Activated CD8-positive, alpha-beta memory T cell treated with anti-CD3 and anti-CD28 coated beads, Interleukin-2, amount 50 U/mL, for 24 hours (primary cell): ENCODE measurements around the gene PCGF1.

Source experiments
- DNase-seq: peaks from one replicate; pipeline ENCODE4 v3.0.0-alpha.2; 2020; ENCODE audit errors: extremely low read depth

PCGF1 gene

DNA sequence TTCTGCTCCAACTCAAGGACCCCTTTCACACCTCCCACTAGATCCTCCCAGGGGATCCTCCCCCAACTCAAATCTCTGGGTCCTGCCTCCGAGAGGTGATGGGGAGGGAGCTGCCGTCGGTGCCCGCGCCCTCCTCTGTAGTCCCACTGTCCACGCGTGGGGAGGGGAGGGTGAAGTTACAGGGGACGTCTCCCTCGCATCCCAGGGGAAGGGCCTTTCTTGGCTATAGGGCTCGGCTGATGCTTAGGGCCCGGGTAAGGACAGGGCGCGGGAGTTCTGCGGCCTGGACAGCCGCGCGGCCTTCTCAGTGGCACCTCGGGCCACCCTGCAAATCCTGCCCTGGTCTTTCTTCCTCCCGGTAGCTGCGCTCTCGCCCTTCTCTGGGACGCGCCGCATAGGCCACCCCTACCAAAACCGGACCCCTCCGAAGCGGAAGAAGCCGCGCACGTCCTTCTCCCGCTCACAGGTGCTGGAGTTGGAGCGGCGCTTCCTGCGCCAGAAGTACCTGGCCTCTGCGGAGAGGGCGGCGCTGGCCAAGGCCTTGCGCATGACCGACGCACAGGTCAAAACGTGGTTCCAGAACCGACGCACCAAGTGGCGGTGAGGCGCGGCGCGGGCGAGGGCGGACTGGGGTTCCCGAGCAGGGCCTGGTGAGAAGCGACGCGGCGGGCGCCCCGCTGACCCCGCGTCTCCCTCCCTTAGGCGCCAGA lies 7.9 kb upstream of the PCGF1 start:
- no peak for DNase-seq

DNA sequence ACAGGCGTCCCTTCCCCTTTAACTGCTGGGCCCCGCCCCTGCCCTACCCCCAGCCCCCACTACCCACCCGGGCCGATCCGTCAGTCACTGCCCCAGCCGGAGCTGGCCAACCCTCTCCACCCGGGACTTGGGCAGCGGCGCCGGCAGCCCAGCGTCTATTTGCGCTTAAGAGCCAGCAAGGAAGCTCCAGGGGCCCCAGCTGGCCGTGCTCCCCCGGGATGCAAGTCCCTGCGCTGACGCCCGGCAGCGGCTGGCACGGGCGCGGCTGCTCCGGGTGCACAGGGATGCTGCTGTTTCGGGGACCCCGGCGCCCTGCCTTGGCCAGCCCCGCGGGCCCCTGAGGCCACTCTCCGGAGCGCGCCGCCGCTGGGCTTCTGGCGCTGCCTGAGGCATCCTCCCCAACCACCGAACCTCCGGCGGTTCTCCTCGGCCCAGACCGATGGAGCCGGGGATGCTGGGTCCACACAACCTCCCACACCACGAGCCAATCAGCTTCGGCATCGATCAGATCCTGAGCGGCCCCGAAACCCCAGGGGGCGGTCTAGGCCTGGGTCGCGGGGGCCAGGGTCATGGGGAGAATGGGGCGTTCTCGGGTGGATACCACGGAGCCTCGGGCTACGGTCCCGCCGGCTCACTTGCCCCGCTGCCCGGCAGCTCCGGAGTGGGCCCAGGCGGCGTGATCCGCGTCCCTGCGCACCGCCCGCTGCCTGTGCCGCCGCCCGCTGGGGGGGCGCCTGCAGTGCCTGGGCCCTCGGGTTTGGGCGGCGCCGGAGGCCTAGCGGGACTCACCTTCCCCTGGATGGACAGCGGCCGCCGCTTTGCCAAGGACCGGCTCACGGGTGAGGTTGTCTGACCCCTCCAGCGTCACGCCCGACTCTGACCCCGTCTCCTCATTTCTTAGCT lies 7.1 kb upstream of the PCGF1 start, which contains the start of gene TLX2:
Gene TLX2 (plus strand): TSS at position 83 of the 903 bp plus-strand sequence. CDS start 357 bp downstream, at position 440.
- DNase-seq, result no peak

DNA sequence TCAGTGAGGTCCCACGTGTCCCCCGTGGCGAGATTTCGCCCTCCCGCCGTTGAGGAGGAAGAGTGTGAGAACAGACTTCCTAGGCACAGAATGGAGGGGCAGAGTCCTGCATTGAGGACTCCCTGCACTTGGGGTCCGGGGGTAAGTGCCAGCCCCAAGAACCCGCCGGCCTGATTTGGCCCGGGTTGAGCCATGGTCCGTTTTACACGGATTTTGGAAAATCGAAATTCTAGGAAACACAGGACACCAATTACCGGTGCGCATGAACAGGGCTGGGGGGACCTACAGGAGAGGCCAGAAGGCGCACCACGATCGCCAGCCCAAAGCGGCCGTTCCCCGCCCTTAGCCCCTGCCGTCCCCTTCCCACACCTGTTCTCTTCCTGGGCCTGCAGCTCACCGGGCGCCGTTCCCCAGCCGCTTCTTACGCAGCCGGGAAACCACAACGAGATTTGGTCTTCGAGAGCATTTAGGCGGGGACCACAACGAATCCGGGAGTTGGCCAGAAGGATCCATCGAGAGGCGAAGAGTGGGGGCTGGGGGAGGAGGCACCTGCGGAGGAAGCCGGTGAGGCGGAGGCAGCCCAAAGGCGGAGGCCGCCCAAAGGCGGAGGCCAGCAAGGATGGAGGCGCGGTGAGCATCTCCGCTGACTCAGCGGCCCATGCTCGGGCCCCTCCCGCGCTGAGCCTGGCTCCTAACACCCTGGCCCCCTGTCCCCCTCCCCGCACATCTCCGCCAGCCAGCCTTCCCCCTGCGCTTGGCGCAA lies 6.3 kb upstream of the PCGF1 start:
- DNase-seq, result no peak

DNA sequence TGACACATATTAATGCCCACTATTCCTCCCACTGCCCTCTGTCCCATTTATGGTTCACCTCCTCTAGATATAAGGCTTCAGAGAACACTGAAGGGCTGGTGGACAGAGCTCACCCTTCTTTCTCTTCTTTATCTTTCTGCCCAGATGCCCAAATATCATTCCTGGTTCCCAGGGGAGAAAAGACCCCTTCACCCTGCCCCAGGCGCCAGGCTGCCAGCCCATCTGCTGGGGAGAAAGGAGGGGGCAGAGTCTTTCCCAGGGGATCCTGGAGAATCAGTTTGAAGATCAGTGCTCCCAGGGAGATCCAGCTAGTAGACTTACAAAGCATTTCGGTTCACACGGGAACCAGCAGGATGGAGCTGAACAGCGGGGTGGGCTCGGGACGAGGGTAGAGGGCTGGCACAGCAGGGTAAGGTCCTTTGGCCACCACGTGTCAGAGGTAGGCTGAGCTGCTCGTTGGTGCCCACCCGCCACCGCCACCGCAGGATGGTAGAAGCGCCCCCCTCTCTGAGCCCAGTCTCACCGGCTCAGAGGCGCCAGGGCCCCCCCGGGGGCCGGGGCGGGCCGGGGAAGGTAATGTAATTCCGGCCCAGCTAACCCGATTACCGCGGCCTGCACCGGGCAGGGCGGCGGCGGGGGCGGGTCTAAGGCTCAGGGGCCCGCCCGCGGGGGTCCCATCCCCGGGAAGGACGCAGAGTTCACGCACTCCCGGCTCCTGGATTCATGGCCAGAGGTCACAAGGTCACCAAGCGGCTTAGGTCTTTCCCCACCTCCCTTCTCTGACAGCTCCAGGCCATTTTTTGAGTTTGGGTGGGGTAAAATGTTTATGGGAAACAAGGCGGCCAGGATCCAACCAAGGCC lies 5.5 kb upstream of the PCGF1 start:
- no peak for DNase-seq

DNA sequence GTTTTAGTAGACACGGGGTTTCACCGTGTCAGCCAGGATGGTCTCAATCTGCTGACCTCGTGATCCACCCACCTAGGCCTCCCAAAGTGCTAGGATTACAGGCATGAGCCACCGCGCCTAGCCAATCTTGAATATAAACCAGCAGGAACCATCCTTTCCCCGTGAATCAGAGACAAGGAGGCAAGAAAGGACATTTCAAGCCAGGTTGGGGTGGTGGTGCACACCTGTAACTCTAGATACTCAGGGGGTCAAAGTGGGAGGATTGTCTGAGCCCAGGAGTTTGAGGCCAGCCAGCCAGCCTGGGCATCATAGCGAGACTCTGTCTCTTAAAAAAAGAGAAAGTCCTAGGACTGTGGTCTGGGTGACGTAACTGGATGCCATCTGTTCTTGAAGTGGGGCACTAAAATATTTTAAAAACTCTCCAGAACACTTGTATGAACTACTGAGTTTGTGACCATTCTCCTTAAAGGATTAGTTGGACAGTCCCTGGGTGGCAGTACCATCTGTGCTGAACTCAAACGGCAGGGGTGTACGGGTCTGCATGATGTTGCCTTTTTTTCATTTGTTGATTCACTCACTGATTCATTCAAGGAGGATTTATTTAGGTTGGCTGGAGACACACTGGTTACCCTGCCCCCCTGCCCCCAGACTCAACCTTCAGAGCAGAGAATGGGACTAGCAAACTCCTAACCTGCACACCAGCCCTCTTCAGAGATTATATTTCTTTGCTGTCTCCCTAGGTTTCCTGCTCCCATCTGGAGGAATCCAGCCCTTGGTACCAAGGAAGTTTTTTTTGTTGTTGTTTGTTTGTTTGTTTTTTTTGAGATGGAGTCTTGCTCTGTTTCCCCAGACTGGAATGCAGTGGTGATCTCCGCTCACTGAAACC lies 3.9 kb upstream of the PCGF1 start:
- no peak for DNase-seq

DNA sequence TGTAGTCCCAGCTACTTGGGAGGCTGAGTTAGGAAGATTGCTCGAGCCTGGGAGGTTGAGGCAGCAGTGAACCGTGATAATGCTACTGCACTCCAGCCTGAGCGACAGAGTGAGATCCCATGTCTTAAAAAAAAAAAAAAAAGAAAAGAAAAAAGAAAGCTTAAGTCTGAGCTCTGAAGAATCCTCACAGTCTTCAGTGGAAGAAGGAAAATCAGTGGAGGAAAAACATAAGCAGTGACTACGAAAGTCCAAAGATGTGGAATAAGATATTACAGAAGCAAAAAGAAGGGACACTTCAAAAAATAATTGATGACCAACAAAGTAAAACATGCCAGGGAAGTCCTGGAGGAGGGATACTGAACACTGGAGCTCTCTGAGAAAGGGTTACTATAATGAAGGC lies 2.8 kb upstream of the PCGF1 start:
- no peak for DNase-seq

DNA sequence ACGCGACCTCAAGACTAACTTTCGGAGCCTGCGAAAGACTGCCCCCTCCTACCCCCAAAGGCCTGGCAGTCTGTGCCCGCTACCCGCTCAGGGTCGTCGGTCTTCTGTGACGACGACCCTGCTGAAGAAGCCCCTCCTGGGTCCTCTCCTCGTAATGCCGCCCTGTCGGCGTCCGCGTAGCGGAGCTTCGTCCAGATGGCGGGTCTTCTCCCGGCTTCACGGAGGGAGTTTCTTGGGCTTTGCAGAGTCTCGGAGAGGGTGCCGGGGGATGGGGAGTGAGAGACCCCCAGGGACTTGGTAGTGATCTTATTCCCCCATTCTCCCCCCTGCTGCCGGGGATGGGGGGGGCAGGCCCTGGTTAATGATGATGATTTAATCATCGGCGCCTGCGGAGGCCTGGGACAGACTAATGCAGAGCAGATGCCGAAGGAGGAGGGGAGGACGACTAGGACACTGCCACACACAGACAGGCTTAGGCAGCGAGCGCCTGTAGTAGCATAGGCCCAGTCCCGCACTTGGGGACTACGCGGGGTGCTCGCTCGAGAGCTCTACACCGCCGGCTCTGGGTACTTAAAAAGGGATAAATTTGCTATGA lies 528 bp upstream of the PCGF1 start:
- no peak for DNase-seq

DNA sequence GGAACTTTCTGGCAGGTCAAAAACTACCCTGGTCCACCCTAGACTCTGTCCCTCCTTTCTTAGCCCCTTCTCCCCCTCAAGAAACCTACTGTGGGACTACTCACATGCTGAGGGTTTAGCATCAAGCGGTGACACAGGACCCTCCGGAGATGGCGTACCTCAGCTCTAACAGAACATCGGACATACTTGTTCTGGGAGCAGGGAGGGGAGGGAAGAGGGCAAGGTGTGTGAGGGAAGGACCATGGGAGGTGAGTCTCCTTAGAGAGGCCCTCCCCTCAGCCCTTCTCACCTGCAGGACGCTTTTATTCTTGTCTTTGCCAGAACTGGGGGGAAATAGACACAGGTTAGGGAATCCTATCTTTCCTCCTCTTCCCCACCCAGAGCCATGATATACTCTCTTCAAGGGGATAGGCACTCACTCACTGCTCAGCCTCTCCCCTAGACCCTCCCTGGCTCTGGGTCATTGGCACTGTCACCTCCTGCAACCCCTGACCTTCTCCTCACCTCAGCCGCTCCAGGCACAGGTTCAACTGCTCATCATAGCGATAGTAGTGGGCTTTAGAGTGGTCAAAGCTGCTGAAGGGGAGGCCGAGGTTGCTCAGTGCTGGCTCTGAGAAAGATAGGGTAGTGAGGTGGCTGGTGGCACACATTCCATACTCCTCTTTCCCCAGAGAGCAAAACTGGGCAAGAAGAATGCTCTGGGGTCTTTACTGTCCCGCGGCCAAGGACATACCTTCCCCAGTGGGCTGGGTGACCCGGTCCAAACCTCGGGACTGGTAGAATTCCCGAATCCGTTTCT lies 1.8 kb downstream of the PCGF1 start:
- no peak for DNase-seq

DNA sequence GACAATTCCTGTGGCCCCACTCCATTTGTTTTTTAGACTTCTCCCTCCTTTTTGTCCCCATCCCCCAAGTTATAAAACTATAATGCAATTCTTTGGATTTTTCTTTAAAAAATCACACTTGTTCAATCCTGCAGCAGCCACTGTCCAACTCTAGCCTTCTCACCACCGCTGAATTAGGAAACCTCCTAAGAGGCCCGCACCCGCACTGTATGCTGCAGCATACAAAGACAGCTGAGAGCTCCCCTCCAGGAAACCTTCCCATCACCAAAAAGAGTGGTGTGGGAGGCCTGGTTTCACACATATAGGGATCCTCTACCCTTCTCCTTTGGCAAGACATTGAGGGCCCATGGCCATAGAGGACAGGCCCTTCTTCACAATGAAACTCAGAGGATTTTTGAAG lies 2.9 kb downstream of the PCGF1 start:
- no peak for DNase-seq

DNA sequence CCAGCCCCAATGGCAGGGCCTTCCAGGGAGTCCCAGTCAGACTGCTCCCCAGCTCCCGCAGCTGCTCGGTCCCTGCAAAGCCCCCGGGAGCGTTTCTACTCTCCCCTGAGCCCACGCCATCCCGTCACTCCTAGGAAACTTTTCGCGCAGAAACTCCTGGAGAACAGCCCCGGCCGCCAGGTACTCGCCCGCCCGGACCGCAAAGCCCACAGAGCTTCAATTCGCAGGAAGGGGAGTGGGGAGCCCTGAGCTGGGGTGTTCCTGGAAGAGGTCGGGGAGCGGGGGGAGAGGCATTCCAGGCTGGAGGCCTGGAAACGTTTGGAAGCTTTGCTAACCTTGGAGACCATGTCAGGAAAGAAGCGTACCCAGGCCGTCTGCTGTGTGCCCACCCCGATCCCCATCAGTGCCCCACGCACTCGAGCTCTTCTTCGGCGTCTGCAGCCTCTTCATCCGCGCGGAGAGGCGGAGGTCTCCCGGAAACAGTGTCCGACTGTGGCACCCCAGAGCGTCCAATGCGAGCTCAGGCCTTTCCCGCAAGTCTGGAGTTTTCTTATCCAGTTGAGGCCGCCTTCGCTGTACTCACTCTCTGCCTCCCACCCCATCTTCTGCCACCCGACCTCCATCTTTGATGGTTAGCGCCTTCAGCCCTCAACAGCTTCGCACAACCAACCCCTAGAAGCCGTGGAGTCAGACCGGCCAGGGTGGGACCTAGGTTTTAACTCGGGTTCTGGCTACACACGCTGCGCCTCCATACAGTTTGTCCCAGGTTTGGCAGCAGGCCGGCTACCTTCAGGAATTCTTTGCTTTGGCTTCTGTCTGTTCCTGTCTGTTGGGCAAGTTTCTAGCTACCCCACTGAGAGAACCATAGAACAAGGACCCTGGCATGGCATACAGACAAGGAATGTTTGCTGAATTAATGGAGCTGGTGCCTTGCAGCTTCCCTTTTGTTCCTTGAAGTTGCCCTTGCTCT lies 3.7 kb downstream of the PCGF1 start:
- DNase-seq, result no peak

DNA sequence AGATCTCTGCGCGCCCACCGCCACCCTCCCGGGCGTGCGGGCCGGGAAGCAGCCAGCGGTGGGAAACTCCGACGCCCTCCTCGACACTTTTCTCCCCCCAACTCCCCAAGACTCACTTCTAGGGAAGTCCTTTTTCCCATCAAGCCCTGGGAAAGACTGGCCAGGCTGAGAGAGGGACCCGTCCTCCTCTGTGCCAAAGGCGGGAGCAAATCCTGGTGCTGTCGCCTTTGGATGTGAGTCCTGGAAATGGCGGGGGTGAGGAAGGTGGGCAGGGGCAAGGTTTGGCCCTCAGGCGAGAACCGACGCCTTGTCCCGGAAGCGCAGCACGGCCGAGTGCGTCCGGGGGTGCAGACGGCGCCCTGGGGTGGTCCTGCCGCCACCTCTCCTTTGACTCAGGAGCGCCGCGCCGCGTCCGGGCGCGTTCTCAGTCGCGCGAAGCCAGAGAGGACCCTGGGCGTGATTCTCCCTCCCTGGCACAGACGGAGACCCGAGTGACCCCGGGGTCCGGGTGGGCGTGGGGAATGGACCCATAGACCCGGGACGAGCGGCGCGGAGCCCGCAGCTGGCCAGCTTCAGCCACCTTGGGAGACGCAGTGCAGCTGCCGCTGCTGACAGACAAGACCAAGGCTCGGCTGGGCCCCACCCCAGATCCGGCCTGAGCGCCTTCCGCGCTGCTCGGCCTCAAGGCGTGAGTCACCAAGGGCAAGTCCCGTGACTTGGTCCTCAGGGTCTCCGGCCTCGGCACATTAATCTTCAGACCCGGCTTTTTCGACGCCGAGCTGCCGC lies 4.6 kb downstream of the PCGF1 start:
- no peak for DNase-seq

DNA sequence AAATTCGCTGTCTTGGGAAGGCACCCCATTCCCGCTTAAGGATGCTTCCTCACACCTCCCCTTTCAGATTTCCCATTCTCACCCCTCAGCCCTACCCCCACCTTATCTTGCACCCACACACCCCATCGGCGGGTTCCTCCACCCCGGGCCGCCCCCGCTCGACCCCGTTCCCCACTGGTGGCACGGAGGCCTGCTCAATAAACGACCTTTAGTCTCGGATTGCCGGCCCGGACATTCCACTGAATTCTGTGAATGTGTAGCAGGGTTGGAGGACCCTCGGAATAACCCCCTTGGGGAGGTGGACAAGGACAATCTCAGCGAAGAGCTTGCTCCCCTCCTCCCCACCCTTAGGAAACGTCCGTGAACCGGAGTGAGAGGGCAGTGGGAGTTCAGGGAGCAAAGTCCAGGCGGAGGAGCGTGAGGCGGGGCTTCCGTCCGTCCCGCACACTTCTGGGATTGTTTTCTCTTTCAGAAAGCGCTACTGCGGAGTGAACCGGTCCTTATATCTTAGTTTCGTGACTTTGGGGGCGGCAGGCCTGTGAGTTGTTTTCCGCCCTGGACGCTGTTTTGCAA lies 5.3 kb downstream of the PCGF1 start:
- no peak for DNase-seq

DNA sequence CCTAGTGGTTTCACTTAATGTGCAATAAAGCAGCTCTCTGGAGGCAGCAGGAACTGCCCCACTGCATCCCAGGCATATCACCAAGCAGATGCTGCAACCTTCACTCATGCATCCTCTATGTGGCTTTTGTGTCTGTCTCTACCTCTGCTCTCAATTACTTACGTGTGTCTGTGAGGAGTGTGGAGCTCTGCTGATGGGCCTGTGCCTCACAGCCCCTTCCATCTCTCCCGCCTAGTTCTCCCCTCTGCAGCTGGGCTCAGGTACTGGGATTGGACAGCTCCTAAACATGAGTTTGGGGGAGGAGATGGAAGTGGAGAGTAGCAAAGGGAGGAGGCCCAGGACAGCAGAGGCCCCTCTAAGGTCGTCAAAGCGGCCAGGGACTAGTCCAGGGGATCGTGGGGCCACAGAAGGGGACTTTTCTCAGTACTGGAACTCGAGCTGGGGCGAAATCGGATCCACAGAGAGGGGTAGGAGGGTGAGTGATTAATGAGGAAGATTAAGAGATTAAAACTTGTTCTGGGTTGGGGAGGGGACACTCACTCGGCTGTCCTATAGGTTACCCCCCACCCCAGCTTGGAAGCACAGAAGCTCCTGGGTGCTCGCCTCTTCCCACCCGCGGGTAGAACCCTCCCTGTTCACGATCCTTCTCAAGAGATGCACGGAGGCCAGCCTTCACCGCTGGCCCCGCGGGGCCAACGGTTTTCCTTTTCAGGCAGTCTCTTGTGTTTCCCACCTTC lies 6.0 kb downstream of the PCGF1 start:
- DNase-seq, result no peak

DNA sequence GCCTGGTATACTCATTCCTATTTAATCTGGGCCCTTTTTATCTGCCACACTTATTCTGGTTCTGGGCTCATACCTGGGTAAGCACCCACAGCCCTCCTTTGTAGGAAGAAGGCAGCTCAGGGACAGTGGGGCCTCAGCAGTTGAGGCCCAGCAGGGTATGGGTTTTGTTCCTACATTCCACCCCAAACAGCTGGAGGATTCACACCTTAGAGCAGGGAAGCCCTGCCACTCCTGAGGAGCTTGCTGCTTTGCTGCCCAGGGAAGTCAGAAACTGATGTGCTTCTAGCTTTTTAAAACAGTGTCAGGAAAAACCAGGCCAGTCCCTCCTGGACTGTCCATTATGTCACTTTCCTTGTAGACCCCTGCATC lies 6.9 kb downstream of the PCGF1 start:
- no peak for DNase-seq

DNA sequence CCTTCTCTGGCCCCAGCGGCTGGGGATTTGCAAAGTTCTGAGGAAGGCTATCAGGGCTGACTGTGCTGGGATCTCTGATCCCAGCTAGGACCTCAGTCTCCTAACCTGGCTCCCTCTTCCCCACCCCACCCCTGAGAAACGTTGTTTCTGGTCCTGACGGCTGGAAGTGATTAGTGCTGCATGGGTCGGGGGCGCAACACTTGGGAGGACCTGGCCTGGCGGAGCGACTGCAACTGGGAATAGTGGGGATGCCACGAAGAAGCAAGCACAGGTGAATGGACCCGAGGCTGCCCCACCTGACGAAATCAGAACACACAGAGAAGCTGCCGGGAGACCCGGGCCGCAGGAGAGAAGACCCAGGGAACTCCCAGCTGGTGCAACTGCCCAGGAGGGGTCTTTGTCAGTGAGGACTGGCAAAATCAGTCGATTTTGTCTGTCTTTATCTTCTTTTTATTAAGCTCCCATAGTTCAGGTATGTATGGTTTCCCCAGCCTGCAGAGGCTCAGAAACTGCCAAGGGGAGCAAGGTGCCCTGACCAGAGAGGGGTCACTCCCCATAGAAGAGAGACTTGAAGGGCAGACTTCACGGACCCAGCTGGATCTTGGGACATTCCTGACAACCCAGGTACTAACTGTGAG lies 7.4 kb downstream of the PCGF1 start:
- no peak for DNase-seq
